AG10803 (cell line): ENCODE results near the gene BCOR.

Experiments
- DNase-seq: peaks from one replicate; pipeline ENCODE4 v3.0.0; 2010; ENCODE audit warnings: low read depth
- H3K4me3 ChIP-seq: 2 replicates; pipeline ENCODE4 v1.5.1; 2011; ENCODE audit warnings: mild to moderate bottlenecking, low read length, control low read depth
- CTCF ChIP-seq: conservative IDR thresholded peaks from 2 replicates; pipeline ENCODE4 v1.5.1; 2011; ENCODE audit warnings: mild to moderate bottlenecking, low read length, control low read depth, inconsistent platforms

Gene BCOR

GRCh38 chrX:40111868-40112267 is 14.1 kb upstream of the BCOR start:
- no peak for DNase-seq
- no peak for TF ChIP-seq CTCF
- no peak overlapping the region for H3K4me3 ChIP-seq

- H3K4me3 ChIP-seq, result peak overlapping the region; percentile 56
- no peak for DNase-seq
- no peak for TF ChIP-seq CTCF
Observed at GRCh38 chrX:40109288-40110008, 11.7 kb upstream of the BCOR start.

- no peak for TF ChIP-seq CTCF
- peak; percentile 75 for DNase-seq
Observed at GRCh38 chrX:40108959-40109287, 11.2 kb upstream of the BCOR start.

GRCh38 chrX:40108162-40108958 is 10.6 kb upstream of the BCOR start:
- DNase-seq, result no peak
- peak overlapping the region; percentile 44 for H3K4me3 ChIP-seq
- TF ChIP-seq CTCF, result no peak

More at GRCh38 chrX:40108959-40109287, 11.2 kb upstream of the BCOR start:
- H3K4me3 ChIP-seq, result peak overlapping the region; percentile 56

- DNase-seq, result peak; percentile 67
- no peak overlapping the region for H3K4me3 ChIP-seq
- no peak for TF ChIP-seq CTCF
Observed at GRCh38 chrX:40107291-40108161, 9.8 kb upstream of the BCOR start.

GRCh38 chrX:40106676-40107290 is 9.0 kb upstream of the BCOR start:
- no peak for TF ChIP-seq CTCF
- H3K4me3 ChIP-seq, result peak overlapping the region; percentile 37
- DNase-seq, result no peak
